GM06990 (cell line): Measurements from ENCODE around the gene ANKLE2.
"Not testable (repeated sequence)": the region's sequence is repeated elsewhere in the genome, so short reads cannot be mapped to it uniquely, and the experiment has no call there.

ENCODE experiments used
- DNase-seq: peaks from one replicate; pipeline ENCODE4 v3.0.0-alpha.2; 2011; ENCODE audit not compliant: insufficient read length; ENCODE audit errors: extremely low read depth
- H3K27me3 ChIP-seq: replicated peaks from 2 replicates; pipeline ENCODE4 v1.6.0; 2011; ENCODE audit warnings: low read length; ENCODE audit not compliant: control insufficient read depth, insufficient read depth
- H3K36me3 ChIP-seq: 2 replicates; pipeline ENCODE4 v1.5.1; 2011; ENCODE audit warnings: low read length; ENCODE audit not compliant: control insufficient read depth, insufficient read depth
- H3K4me3 ChIP-seq: replicated peaks from 2 replicates; pipeline ENCODE4 v1.5.1; 2011; ENCODE audit warnings: low read depth, mild to moderate bottlenecking, control low read depth, low read length
- CTCF ChIP-seq: IDR thresholded peaks from 2 replicates; pipeline ENCODE4 v1.5.1; 2011; ENCODE audit warnings: low read length, control low read depth, mild to moderate bottlenecking, inconsistent platforms; ENCODE audit not compliant: insufficient read depth, poor library complexity, severe bottlenecking

The ANKLE2 gene

GRCh38 chr12:132703641-132704040 is 58.0 kb downstream of the ANKLE2 start:
- Histone ChIP-seq H3K4me3 (no peak overlapping the region), H3K36me3 (peaks cover 7% of the 10 kb centered on the region), H3K27me3 (no peaks in the 10 kb centered on the region)
- TF ChIP-seq CTCF: no peak
- DNase-seq: no peak

DNA sequence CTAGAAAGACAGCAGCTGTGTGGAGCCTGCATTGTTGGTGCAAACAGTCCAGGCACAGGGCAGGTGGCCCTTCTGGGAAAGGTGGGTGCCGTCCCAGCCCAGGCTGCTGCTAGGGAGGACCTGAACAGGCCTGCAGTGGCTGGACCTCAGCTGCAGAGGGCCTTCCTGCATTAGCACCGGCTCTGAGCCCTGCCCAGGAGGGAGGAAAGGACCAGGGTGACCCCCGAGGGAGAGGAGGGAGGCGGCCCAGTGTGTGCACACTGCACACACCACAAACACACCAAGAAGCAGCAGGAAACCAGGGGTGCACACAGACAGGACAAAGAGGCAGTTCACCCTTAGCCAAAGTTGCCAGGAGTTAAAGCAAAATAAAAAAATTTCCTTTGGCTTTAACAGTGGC is 59.0 kb downstream of the ANKLE2 start:
- Histone ChIP-seq H3K4me3 (no peak overlapping the region), H3K27me3 (no peaks in the 10 kb centered on the region), H3K36me3 (peaks cover 8% of the 10 kb centered on the region)
- no peak for DNase-seq
- TF ChIP-seq CTCF: no peak

DNA sequence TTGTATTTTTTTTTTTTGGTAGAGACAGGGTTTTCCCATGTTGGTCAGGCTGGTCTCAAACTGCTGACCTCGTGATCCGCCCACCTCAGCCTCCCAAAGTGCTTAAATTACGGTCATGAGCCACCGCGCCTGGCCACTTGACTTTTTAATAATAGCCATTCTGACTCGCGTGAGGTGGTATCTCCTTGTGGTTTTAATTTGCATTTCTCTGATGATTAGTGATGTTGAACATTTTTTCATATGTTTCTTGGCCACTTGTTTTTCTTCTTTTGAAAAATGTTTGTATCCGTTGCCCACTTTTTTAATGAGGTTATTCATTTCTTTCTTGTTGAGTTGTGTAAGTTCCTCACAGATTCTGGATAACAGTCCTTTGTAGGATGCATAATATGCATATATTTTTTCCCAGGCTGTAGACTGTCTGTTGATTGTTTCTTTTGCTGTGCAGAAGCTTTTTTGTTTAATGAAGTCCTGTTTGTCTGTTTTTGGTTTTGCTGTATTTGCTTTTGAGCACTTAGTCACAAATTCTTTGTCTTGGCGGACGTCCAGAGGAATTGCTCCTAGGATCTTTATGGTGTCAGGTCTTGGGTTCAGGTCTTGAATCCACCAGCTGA is 61.3 kb downstream of the ANKLE2 start:
- DNase-seq: no peak
- no peak for TF ChIP-seq CTCF
- no peak overlapping the region for H3K4me3 ChIP-seq
- peaks cover 12% of the 10 kb centered on the region for H3K36me3 ChIP-seq
- no peaks in the 10 kb centered on the region for H3K27me3 ChIP-seq

DNA sequence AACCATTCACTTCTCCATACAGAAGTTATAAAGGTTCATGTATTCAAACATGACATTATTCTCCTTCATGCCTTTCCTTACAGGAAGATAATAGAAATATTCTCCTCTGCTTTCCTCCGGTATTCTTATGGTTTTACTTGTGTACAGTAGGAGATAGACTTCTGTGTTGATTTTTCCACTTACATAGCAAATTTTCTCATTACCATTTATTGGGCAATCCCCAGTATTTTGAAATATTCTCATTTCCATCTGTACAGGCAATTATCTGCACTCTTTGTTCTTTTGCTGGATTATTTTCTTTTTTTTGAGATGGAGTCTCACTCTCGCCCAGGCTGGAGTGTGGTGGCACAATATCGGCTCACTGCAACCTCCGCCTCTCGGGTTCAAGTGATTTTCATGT is 63.3 kb downstream of the ANKLE2 start:
- peaks cover 12% of the 10 kb centered on the region for H3K36me3 ChIP-seq
- no peaks in the 10 kb centered on the region for H3K27me3 ChIP-seq
- TF ChIP-seq CTCF: no peak
- H3K4me3 ChIP-seq: no peak overlapping the region
- DNase-seq: no peak

DNA sequence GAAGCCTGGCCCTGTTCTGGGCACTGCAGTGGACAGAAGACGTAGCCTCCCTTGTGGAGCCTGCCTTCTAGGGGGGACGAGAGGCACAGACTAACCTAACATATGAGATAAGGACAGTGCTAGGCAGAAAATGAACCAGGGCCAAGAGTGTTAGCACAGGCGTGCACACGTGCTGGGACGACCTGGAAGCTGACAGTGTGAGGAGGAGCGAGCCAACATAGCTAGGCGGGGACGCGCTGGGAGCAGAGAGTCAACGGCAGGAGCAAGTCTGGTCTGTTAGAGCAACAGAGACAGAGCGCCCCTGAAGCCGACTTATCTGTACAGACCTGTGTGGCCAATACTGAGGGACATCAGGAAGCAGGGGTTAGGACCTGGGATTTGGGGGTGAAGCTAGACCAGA is 66.2 kb downstream of the ANKLE2 start:
- no peak overlapping the region for H3K4me3 ChIP-seq
- no peaks in the 10 kb centered on the region for H3K27me3 ChIP-seq
- no peak for DNase-seq
- peaks cover 5% of the 10 kb centered on the region for H3K36me3 ChIP-seq
- TF ChIP-seq CTCF: no peak

DNA sequence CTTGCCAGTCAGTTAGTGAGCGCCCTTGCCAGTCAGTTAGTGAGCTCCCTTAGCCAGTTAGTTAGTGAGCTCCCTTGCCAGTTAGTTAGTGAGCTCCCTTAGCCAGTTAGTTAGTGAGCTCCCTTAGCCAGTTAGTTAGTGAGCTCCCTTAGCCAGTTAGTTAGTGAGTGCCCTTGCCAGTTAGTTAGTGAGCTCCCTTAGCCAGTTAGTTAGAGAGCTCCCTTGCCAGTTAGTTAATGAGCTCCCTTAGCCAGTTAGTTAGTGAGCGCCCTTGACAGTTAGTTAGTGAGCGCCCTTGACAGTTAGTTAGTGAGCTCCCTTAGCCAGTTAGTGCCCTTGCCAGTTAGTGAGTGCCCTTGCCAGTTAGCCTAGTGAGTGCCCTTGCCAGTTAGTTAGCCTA is 66.7 kb downstream of the ANKLE2 start:
- not testable (repeated sequence) for DNase-seq, H3K4me3 ChIP-seq, H3K27me3 ChIP-seq, H3K36me3 ChIP-seq

- DNase-seq, H3K27me3 ChIP-seq, H3K4me3 ChIP-seq, H3K36me3 ChIP-seq: not testable (repeated sequence)
These were observed 69.6 kb downstream of the ANKLE2 start for GRCh38 chr12:132692030-132692429.
